ENCODE measurements around the gene JAG1.
"Not testable (repeated sequence)": the region's sequence is repeated elsewhere in the genome, so short reads cannot be mapped to it uniquely, and the experiment has no call there.

Gene JAG1

GRCh38 chr20:10621149-10621548 lies 52.6 kb downstream of the JAG1 start:
- no peak overlapping the region for H2AFZ ChIP-seq (ENCODE audit: low read depth, low read length)
- H3K27me3 ChIP-seq (ENCODE audit: insufficient read depth, low read length, poor library complexity), result no peaks in the 10 kb centered on the region
- H4K20me1 ChIP-seq (ENCODE audit: insufficient read depth, low read length), result no peaks in the 10 kb centered on the region
- ATAC-seq (ENCODE audit: insufficient read depth, low read depth) (no peak), DNase-seq (no peak)
- H3K9ac ChIP-seq (ENCODE audit: low read depth, low read length), result no peak overlapping the region
- peaks cover 18% of the 10 kb centered on the region for H3K36me3 ChIP-seq (ENCODE audit: insufficient read depth, low read length)
- no peaks in the 10 kb centered on the region for H3K9me3 ChIP-seq (ENCODE audit: insufficient read depth, low read length, severe bottlenecking)
- H3K4me3 ChIP-seq (ENCODE audit: low read depth in 1 of 2, low read length in 2 of 2), result no peak overlapping the region
- H3K79me2 ChIP-seq (ENCODE audit: insufficient read depth, low read length), result no peaks in the 10 kb centered on the region
- no peaks in the 10 kb centered on the region for H3K4me1 ChIP-seq (ENCODE audit: insufficient read depth, low read length)
- H3K27ac ChIP-seq (ENCODE audit: low read length), result no peak overlapping the region
- no peak overlapping the region for H3K4me2 ChIP-seq (ENCODE audit: insufficient read depth, low read length)
- TF ChIP-seq EZH2 (IDR thresholded peaks at IDR 0.05; ENCODE audit: borderline replicate concordance, low read depth, low read length, severe bottlenecking) (no peak), CTCF (IDR thresholded peaks at IDR 0.05; ENCODE audit: borderline replicate concordance, extremely low read depth, low read length, poor library complexity, severe bottlenecking) (no peak)

- Histone ChIP-seq H3K27me3 (ENCODE audit: insufficient read depth, low read length, poor library complexity) (no peaks in the 10 kb centered on the region), H3K4me2 (ENCODE audit: insufficient read depth, low read length) (no peak overlapping the region), H3K27ac (ENCODE audit: low read length) (no peak overlapping the region), H2AFZ (ENCODE audit: low read depth, low read length) (no peak overlapping the region), H3K36me3 (ENCODE audit: insufficient read depth, low read length) (peaks cover 18% of the 10 kb centered on the region), H3K4me3 (ENCODE audit: low read depth in 1 of 2, low read length in 2 of 2) (no peak overlapping the region), H3K79me2 (ENCODE audit: insufficient read depth, low read length) (no peaks in the 10 kb centered on the region), H3K9ac (ENCODE audit: low read depth, low read length) (no peak overlapping the region), H3K9me3 (ENCODE audit: insufficient read depth, low read length, severe bottlenecking) (no peaks in the 10 kb centered on the region), H4K20me1 (ENCODE audit: insufficient read depth, low read length) (no peaks in the 10 kb centered on the region), H3K4me1 (ENCODE audit: insufficient read depth, low read length) (no peaks in the 10 kb centered on the region)
- no peak for DNase-seq
- no peak for ATAC-seq (ENCODE audit: insufficient read depth, low read depth)
- TF ChIP-seq CTCF (IDR thresholded peaks at IDR 0.05; ENCODE audit: borderline replicate concordance, extremely low read depth, low read length, poor library complexity, severe bottlenecking) (no peak), EZH2 (IDR thresholded peaks at IDR 0.05; ENCODE audit: borderline replicate concordance, low read depth, low read length, severe bottlenecking) (no peak)
Measured at GRCh38 chr20:10619427-10619826, 54.4 kb downstream of the JAG1 start.

GRCh38 chr20:10618611-10619245 lies 55.1 kb downstream of the JAG1 start:
- H3K27me3 ChIP-seq (ENCODE audit: insufficient read depth, low read length, poor library complexity), result no peaks in the 10 kb centered on the region
- no peaks in the 10 kb centered on the region for H3K4me1 ChIP-seq (ENCODE audit: insufficient read depth, low read length)
- H3K4me2 ChIP-seq (ENCODE audit: insufficient read depth, low read length), result no peak overlapping the region
- ATAC-seq (ENCODE audit: insufficient read depth, low read depth) (no peak), DNase-seq (no peak)
- H3K9ac ChIP-seq (ENCODE audit: low read depth, low read length), result no peak overlapping the region
- H3K79me2 ChIP-seq (ENCODE audit: insufficient read depth, low read length), result no peaks in the 10 kb centered on the region
- H3K9me3 ChIP-seq (ENCODE audit: insufficient read depth, low read length, severe bottlenecking), result no peaks in the 10 kb centered on the region
- no peak overlapping the region for H3K4me3 ChIP-seq (ENCODE audit: low read depth in 1 of 2, low read length in 2 of 2)
- H3K27ac ChIP-seq (ENCODE audit: low read length), result no peak overlapping the region
- H4K20me1 ChIP-seq (ENCODE audit: insufficient read depth, low read length), result no peaks in the 10 kb centered on the region
- TF ChIP-seq CTCF (IDR thresholded peaks at IDR 0.05; ENCODE audit: borderline replicate concordance, extremely low read depth, low read length, poor library complexity, severe bottlenecking), result no peak
- no peak for TF ChIP-seq EZH2 (IDR thresholded peaks at IDR 0.05; ENCODE audit: borderline replicate concordance, low read depth, low read length, severe bottlenecking)
- no peak overlapping the region for H2AFZ ChIP-seq (ENCODE audit: low read depth, low read length)
- peaks cover 18% of the 10 kb centered on the region for H3K36me3 ChIP-seq (ENCODE audit: insufficient read depth, low read length)

- not testable (repeated sequence) for H3K27me3 ChIP-seq (ENCODE audit: insufficient read depth, low read length, poor library complexity); ATAC-seq (ENCODE audit: insufficient read depth, low read depth); H2AFZ ChIP-seq (ENCODE audit: low read depth, low read length); H3K27ac ChIP-seq (ENCODE audit: low read length); H3K9ac ChIP-seq (ENCODE audit: low read depth, low read length); H3K9me3 ChIP-seq (ENCODE audit: insufficient read depth, low read length, severe bottlenecking); H3K4me3 ChIP-seq (ENCODE audit: low read depth in 1 of 2, low read length in 2 of 2); H3K4me2 ChIP-seq (ENCODE audit: insufficient read depth, low read length); H3K4me1 ChIP-seq (ENCODE audit: insufficient read depth, low read length); H4K20me1 ChIP-seq (ENCODE audit: insufficient read depth, low read length); DNase-seq; H3K79me2 ChIP-seq (ENCODE audit: insufficient read depth, low read length)
- H3K36me3 ChIP-seq (ENCODE audit: insufficient read depth, low read length), result peaks cover 10% of the 10 kb centered on the region
Measured at GRCh38 chr20:10617549-10618133, 56.2 kb downstream of the JAG1 start.
